Suppressor macrophage (primary cell): ENCODE measurements around the gene NSMCE1.
A peak's percentile ranks its signal among the peaks of the same experiment; 100 is the strongest.
"Not testable (repeated sequence)": the region's sequence is repeated elsewhere in the genome, so short reads cannot be mapped to it uniquely, and the experiment has no call there.

Experiments used
- DNase-seq, 4 experiments: peaks; one replicate each; pipeline ENCODE4 v3.0.0-alpha.2; 2020 to 2022

Gene NSMCE1

GRCh38 chr16:27272076-27272475 is 3.5 kb upstream of the NSMCE1 start:
- DNase-seq = no peak

GRCh38 chr16:27270349-27270748 is 1.8 kb upstream of the NSMCE1 start:
- DNase-seq = no peak

GRCh38 chr16:27269300-27270150 is 953 bp upstream of the NSMCE1 start:
- no peak for DNase-seq

- DNase-seq = peak in 3 of 4 experiments; percentile 49 to 68 (median 55)
These were observed 1.4 kb downstream of the NSMCE1 start for GRCh38 chr16:27267037-27267677.

- DNase-seq = no peak
These were observed 2.6 kb downstream of the NSMCE1 start for GRCh38 chr16:27265982-27266381.

- DNase-seq = peak in 3 of 4 experiments; percentile 36 to 44 (median 40)
These were observed 4.4 kb downstream of the NSMCE1 start for GRCh38 chr16:27264151-27264550.

- peak; percentile 53 to 76 (median 64) for DNase-seq
These were observed 5.6 kb downstream of the NSMCE1 start for GRCh38 chr16:27262904-27263423.

GRCh38 chr16:27259710-27260109 is 8.9 kb downstream of the NSMCE1 start:
- no peak for DNase-seq

- no peak for DNase-seq
These were observed 10.3 kb downstream of the NSMCE1 start for GRCh38 chr16:27258241-27258734.

GRCh38 chr16:27257271-27257670 is 11.3 kb downstream of the NSMCE1 start:
- no peak for DNase-seq

- no peak for DNase-seq
These were observed 11.7 kb downstream of the NSMCE1 start for GRCh38 chr16:27256861-27257260.

- DNase-seq = peak; percentile 49 to 81 (median 70)
These were observed 14.2 kb downstream of the NSMCE1 start for GRCh38 chr16:27254262-27254811.

GRCh38 chr16:27253526-27253930 is 15.0 kb downstream of the NSMCE1 start:
- peak; percentile 68 to 88 (median 79) for DNase-seq

- DNase-seq = no peak
These were observed 16.4 kb downstream of the NSMCE1 start for GRCh38 chr16:27252206-27252585.

- no peak for DNase-seq
These were observed 16.9 kb downstream of the NSMCE1 start for GRCh38 chr16:27251541-27252205.

GRCh38 chr16:27248886-27249285 is 19.7 kb downstream of the NSMCE1 start:
- not testable (repeated sequence) for DNase-seq

- no peak for DNase-seq
These were observed 20.5 kb downstream of the NSMCE1 start for GRCh38 chr16:27248036-27248435.

GRCh38 chr16:27247076-27247475 is 21.5 kb downstream of the NSMCE1 start:
- DNase-seq = peak; percentile 72 to 86 (median 75)

GRCh38 chr16:27246439-27246838 is 22.1 kb downstream of the NSMCE1 start:
- DNase-seq = no peak

- DNase-seq = peak in 1 of 4 experiments; percentile 26
These were observed 23.0 kb downstream of the NSMCE1 start for GRCh38 chr16:27245276-27246172.

- no peak for DNase-seq
These were observed 24.2 kb downstream of the NSMCE1 start for GRCh38 chr16:27244363-27244755.
